ENCODE measurements around the gene ARL14EP. TPM values are rescaled to one million over a fixed set of nuclear protein-coding genes. Genes with fewer than 3 reads are reported as not detected.

The ARL14EP gene
- polyA plus RNA-seq, 1 experiment: 47.2 TPM

GRCh38 chr11:30313580-30313979 lies 9.3 kb upstream of the ARL14EP start:
- ChIA-PET POLR2A (no interaction called here), CTCF (interaction anchor here (1.0 to 2.6 kb wide), 2 partner anchors 9 to 13 kb away, joined by 3 to 10 read pairs; partner anchors contain the start of gene ARL14EP)
- H3K27ac ChIP-seq (ENCODE audit: low read depth, low read length): no peak overlapping the region
- DNase-seq (ENCODE audit: low read depth, low spot score): no peak
- H3K9me3 ChIP-seq (ENCODE audit: control insufficient read depth, insufficient read depth, low read length): no peaks in the 10 kb centered on the region
- TF ChIP-seq CTCF (IDR thresholded peaks at IDR 0.05; ENCODE audit: low read depth, low read length): no peak
- H3K27me3 ChIP-seq (ENCODE audit: control insufficient read depth, insufficient read depth, low read length): no peaks in the 10 kb centered on the region
- no peak overlapping the region for H3K4me3 ChIP-seq (ENCODE audit: low read depth, low read length)

- no peak overlapping the region for H3K4me3 ChIP-seq (ENCODE audit: low read depth, low read length)
- DNase-seq (ENCODE audit: low read depth, low spot score): no peak
- CTCF ChIA-PET: interaction anchor here (0.6 to 2.6 kb wide), 8 partner anchors 8 to 882 kb away, joined by 3 to 10 read pairs (median 4); partner anchors contain the start of gene ARL14EP
Measured at GRCh38 chr11:30314625-30315024, 8.3 kb upstream of the ARL14EP start.

GRCh38 chr11:30316237-30316636 lies 6.7 kb upstream of the ARL14EP start:
- no peaks in the 10 kb centered on the region for H3K27me3 ChIP-seq (ENCODE audit: control insufficient read depth, insufficient read depth, low read length)
- H3K4me3 ChIP-seq (ENCODE audit: low read depth, low read length): no peak overlapping the region
- no peak for TF ChIP-seq CTCF (IDR thresholded peaks at IDR 0.05; ENCODE audit: low read depth, low read length)
- no peaks in the 10 kb centered on the region for H3K9me3 ChIP-seq (ENCODE audit: control insufficient read depth, insufficient read depth, low read length)
- POLR2A ChIA-PET: no interaction called here
- CTCF ChIA-PET: interaction anchor here (0.6 to 2.6 kb wide), 4 partner anchors 10 to 1573 kb away, joined by 3 to 10 read pairs (median 5); no protein-coding TSS in a partner anchor
- no peak overlapping the region for H3K27ac ChIP-seq (ENCODE audit: low read depth, low read length)
- DNase-seq (ENCODE audit: low read depth, low spot score): no peak

More at GRCh38 chr11:30314625-30315024, 8.3 kb upstream of the ARL14EP start:
- POLR2A ChIA-PET: no interaction called here
- Histone ChIP-seq H3K27ac (ENCODE audit: low read depth, low read length) (no peak overlapping the region), H3K9me3 (ENCODE audit: control insufficient read depth, insufficient read depth, low read length) (no peaks in the 10 kb centered on the region), H3K27me3 (ENCODE audit: control insufficient read depth, insufficient read depth, low read length) (no peaks in the 10 kb centered on the region)
- peak; percentile 59 for TF ChIP-seq CTCF (IDR thresholded peaks at IDR 0.05; ENCODE audit: low read depth, low read length)

- DNase-seq (ENCODE audit: low read depth, low spot score): no peak
- H3K4me3 ChIP-seq (ENCODE audit: low read depth, low read length): no peak overlapping the region
- no peaks in the 10 kb centered on the region for H3K9me3 ChIP-seq (ENCODE audit: control insufficient read depth, insufficient read depth, low read length)
- no peaks in the 10 kb centered on the region for H3K27me3 ChIP-seq (ENCODE audit: control insufficient read depth, insufficient read depth, low read length)
- POLR2A ChIA-PET: no interaction called here
- no peak for TF ChIP-seq CTCF (IDR thresholded peaks at IDR 0.05; ENCODE audit: low read depth, low read length)
- CTCF ChIA-PET: interaction anchor here (1.2 to 1.4 kb wide), 2 partner anchors 28 to 37 kb away, joined by 3 to 6 read pairs; no protein-coding TSS in a partner anchor
- no peak overlapping the region for H3K27ac ChIP-seq (ENCODE audit: low read depth, low read length)
Measured at GRCh38 chr11:30317030-30317429, 5.9 kb upstream of the ARL14EP start.

GRCh38 chr11:30321321-30321720 lies 1.6 kb upstream of the ARL14EP start:
- no peak for DNase-seq (ENCODE audit: low read depth, low spot score)
- POLR2A ChIA-PET: no interaction called here
- no peaks in the 10 kb centered on the region; the same call in 1 of the 2 replicates for H3K9me3 ChIP-seq (ENCODE audit: control insufficient read depth, insufficient read depth, low read length)
- H3K27ac ChIP-seq (ENCODE audit: low read depth, low read length): no peak overlapping the region
- no peak for TF ChIP-seq CTCF (IDR thresholded peaks at IDR 0.05; ENCODE audit: low read depth, low read length)
- CTCF ChIA-PET: no interaction called here
- H3K27me3 ChIP-seq (ENCODE audit: control insufficient read depth, insufficient read depth, low read length): no peaks in the 10 kb centered on the region
- no peak overlapping the region for H3K4me3 ChIP-seq (ENCODE audit: low read depth, low read length)

Measured in AG04450 (cell line).